ENCODE measurements around the gene ZSCAN22.
A peak's percentile ranks its signal among the peaks of the same experiment; 100 is the strongest.
"Not testable (repeated sequence)": the region's sequence is repeated elsewhere in the genome, so short reads cannot be mapped to it uniquely, and the experiment has no call there.

The ZSCAN22 gene

GRCh38 chr19:58352760-58353671, 26.2 kb downstream of the ZSCAN22 start, which contains the start of gene A1BG:
Gene A1BG (minus strand): TSS chr19:58353492. CDS start chr19:58353437, 55 bp downstream.
- DNase-seq, result no peak

DNA sequence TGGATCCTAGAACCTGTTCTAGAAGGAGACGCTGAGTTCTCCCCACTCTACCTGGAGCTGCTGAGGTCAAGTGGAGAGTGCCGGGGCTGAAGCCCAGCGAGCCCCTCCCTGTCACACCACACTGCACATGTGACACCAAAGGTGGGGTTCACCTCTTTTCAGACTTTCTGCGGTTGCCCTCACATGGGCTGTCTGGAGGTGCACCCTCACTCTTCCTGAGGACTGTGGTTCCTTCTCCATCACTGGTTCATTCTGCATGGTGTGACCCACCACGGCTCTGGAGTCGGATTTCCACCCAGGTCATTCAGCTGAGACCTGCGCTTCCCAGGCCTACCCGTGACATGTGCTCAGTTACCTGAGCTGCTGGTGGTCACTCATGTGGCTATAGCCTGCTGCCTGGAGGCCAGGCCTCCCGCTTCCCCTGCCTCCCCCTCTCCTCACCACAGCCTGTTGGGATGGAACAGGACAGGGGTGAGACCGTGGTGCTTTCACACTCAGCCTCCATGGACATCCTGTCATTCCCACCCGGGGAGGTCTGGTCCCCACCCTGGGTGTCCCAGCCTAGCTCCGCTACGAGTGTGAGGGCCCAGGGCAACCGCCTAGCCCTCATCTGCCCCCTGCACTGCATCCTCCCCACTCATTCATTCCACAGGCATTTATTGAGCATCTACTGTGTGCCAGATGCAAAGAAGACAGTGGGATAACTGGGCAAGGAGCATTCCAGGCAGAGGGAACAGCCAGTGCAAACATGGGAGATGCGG, 27.1 kb downstream of the ZSCAN22 start:
- DNase-seq, result no peak

DNA sequence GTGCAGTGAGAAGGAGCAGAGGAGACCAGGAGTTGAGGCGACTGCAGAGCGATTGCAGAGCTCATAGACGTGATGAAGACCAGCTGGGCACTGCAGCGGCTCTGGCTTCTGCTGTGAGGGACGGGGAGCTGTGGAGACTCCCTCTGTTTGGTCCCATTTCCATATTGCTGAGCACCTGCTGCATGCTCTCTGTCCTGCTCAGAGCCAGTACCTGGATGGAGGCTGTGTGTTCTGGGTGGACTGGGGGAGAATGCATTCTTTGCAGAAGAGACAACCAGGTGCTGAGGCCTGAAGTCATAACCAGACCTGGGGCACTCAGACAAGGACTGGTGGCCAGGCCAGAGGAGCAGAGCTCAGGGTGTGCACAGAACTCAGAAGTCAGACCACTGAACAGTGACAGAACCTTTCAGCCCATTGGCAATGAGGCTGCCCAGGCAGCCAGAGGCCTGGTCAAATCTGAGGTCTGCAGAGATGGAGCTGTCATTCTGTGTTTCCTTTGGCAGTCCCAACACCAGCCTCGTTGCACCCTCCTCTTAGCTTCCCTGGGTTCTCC, 27.8 kb downstream of the ZSCAN22 start:
- DNase-seq, result no peak

DNA sequence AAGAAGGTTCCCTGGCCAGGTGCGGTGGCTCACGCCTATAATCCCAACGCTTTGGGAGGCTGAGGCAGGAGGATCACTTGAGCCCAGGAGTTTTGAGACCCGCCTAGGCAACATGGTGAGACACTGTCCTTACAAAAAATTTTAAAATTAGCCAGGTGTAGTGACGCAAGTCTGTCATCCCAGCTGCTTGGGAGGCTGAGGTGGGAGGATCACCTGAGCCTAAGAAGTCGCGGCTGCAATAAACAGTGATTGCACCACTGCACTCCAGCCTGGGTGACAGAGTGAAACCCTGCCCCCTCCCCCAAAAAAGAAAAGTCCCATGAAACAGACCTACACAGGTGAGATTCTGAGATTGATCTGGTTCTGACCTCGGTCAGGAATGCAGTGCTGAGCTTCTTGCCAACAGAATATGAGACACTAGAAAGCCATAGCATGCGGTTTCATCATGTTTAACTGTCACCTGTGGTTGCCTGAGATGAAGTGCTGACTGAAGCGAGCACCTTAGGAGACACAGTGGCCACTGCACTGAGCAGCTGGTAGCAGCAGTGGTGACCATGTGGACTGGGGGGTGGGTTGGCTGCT, 28.5 kb downstream of the ZSCAN22 start:
- no peak for DNase-seq

- no peak for DNase-seq
Measured at GRCh38 chr19:58355908-58356765, 29.3 kb downstream of the ZSCAN22 start.

GRCh38 chr19:58356766-58357480, 30.1 kb downstream of the ZSCAN22 start:
- no peak for DNase-seq

DNA sequence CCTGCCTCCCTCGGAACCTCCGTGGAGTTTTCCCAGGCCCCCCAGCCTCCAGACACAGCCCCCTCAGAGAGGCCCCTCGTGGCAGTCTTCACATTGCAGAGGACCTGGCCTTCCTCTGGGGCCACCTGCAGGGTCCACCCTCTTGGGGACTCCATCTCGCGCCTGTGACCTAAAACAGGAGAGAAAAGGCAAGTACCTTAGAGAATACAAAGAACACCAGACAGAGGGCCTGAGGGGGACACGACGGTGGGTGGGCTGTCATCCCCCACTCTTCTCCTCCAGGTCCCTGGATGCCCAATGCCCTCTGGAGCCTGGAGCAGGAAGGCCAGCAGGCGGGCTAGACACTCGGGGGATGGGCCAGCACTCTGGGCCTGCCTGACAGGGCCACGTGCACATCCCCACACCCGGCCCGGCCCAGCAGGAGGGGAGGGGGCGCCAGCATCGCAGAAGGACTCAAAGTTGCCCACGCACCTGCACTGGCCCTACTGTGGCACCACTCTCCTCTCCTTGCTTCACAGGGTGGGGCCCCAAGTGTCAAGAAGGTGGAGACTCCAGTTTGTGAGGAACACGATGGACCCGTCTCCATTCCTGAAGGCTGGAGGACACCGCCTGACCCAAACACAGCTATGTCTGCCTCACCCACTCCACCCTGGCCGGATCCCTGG, 30.8 kb downstream of the ZSCAN22 start:
- DNase-seq, result no peak

GRCh38 chr19:58361900-58362271, 35.1 kb downstream of the ZSCAN22 start:
- peak; percentile 35 for DNase-seq

DNA sequence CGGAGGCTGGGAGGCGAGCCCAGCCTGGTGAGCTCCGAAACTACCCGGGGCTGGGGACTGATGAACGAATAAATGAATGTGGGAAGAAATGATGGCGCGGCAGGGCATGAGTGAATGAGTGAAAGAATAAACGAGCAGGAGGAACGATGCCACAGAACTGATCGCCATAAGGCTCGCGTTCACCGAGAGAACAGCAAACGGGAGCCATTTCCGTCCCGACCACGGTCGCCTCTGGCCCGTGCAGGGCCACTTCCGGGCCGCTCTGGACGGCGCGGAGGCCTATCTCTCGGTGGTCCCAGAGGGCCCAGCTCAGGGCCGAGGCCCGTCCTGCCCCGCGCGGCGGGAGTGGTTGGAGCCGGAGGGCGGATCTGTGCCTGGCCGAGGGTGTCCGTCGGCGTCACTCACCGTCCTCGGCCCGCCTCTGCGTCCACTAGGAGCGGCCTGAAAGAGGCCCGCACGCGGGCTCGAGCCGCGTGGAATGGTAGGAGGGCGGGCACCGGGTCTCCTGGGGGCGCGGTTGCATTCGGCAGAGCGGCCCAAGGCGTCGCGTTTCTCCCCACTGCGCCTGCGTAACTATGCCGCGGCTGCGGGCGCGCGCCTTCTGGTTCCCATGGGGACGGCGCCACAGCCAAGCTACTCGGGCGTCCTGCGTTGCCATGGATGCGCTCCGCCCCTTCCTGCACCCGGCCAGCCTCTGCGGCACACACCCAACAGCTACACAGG, 35.6 kb downstream of the ZSCAN22 start, which contains the start of gene ZNF497:
Gene ZNF497 (minus strand): TSS at position 480 of the 723 bp plus-strand sequence. CDS start 5,116 bp downstream, outside the sequence.
- DNase-seq, result peak; percentile 92

DNA sequence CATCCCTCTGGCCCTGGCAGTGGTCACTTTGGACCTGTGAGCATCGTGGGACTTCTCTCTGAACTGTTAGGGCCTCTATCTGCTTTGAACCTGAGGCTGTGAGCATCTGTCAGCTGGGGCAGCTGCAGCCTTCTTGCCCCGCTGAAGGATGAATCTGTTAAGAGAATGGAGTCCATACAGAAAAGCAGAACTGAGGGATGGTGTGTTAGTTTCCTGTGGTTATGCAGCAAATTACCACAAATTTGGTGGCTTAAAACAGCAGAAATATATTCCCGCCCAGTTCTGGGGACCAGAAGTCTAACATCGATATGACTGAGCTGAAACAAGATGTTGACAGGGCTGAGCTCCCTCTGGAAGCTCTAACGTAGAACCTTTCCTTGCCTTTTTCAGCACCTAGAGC, 37.4 kb downstream of the ZSCAN22 start:
- DNase-seq, result no peak

GRCh38 chr19:58366585-58367430, 40.0 kb downstream of the ZSCAN22 start:
- DNase-seq, result no peak

GRCh38 chr19:58367698-58368454, 41.1 kb downstream of the ZSCAN22 start:
- no peak for DNase-seq

DNA sequence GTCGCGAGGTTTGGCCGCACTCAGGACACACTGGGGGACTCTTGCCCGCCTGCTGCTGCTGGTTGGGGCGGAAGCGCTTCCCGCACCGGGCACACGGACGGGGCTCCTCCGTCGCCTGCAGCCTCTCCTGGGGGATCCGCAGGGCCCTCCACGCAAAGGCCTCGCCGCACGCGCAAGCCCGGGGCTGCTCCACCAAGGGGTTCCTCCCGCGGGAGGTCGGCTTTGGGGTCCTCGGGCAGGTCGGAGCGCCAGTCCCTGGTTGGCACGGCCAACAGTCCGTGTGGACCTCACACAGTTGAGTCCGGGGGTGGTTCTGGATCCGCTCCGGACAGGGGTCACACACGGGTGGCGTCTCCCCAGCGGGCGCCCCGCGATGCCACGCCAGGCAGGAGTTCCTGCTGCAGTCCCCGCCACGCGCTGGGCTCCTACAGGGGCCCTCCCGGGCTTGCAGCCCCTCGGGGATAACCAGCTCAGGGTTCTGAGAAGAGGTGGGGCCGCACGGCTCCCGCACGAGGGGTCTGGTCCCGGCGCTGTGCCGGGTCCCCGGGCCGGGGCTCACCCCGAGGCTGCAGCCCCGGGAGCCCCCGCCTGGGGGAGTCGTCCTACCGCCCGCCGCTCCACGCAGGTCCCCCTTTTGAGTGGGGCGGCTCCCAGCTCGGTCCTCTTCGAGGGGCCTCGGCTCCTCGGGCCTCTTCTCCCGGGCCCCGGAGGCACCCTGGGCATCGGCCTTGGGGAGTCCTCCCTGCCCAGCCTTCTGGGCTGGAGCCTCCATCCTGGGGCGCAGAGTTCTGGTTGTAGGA, 42.0 kb downstream of the ZSCAN22 start:
- no peak for DNase-seq

GRCh38 chr19:58372311-58373133, 45.7 kb downstream of the ZSCAN22 start:
- no peak for DNase-seq

- no peak for DNase-seq
Measured at GRCh38 chr19:58374200-58374599, 47.4 kb downstream of the ZSCAN22 start.

- DNase-seq, result not testable (repeated sequence)
Measured at GRCh38 chr19:58376724-58377123, 49.9 kb downstream of the ZSCAN22 start.

DNA sequence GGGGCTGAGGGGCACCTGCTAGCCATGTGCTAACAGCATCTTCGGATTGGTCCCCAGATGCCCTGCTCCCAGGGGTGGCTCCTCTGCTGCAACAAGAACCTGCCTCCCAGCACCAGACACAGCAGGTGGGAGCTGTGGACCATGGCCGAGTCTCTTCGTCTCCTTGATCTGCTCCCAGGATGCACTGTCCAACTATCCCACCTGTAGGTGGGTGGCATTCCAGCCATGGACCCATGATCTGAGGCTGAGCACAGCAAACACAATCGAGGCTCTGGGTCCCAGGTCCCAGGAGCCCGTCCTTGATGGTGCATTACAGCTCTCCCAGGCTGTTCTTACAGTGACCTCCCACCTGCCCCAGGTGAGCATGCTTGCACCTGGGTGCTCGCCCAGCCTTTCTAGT, 52.5 kb downstream of the ZSCAN22 start:
- DNase-seq, result no peak

Data from amniotic stem cell (primary cell).